Measurements from ENCODE around the gene ESAM. TPM values are rescaled to one million over a fixed set of nuclear protein-coding genes. Genes with fewer than 3 reads are reported as not detected.
"Not testable (repeated sequence)": the region's sequence is repeated elsewhere in the genome, so short reads cannot be mapped to it uniquely, and the experiment has no call there.

Gene ESAM
- total and polyA plus RNA-seq, 7 donors = 2.3 to 14.9 (median 6.2) TPM

- Histone ChIP-seq H3K9me3 (no peaks in the 10 kb centered on the region), H3K4me3 (no peak overlapping the region), H3K4me1 (peaks cover 0 to 3% (median 0%) of the 10 kb centered on the region in 4 donors), H3K27ac (no peak overlapping the region), H3K27me3 (no peaks in the 10 kb centered on the region), H3K36me3 (peaks cover 0 to 5% (median 0%) of the 10 kb centered on the region in 4 donors)
- TF ChIP-seq POLR2A (IDR thresholded peaks at IDR 0.05) = no peak
- TF ChIP-seq CTCF (IDR thresholded peaks at IDR 0.05) = no peak
- no peak for TF ChIP-seq EP300 (IDR thresholded peaks at IDR 0.05)
- no peak for TF ChIP-seq POLR2AphosphoS5 (IDR thresholded peaks at IDR 0.05)
- WGBS, 2 donors = 91 to 96% methylated on average over 4 of the region's 4 CpGs
- no peak for DNase-seq
- intact Hi-C loops (cut with DNase I) = no loop called here
These were observed 20.9 kb upstream of the ESAM start for GRCh38 chr11:124783002-124783401.

- Histone ChIP-seq H3K9me3 (no peaks in the 10 kb centered on the region), H3K4me3 (no peak overlapping the region), H3K4me1 (peaks cover 0 to 7% (median 0%) of the 10 kb centered on the region in 4 donors), H3K27me3 (no peaks in the 10 kb centered on the region), H3K27ac (no peak overlapping the region), H3K36me3 (peaks cover 0 to 10% (median 0%) of the 10 kb centered on the region in 4 donors)
- intact Hi-C loops (cut with DNase I) = no loop called here
- 78 to 80% methylated on average over 1 of the region's 1 CpG for WGBS, 2 donors
- TF ChIP-seq POLR2AphosphoS5 (IDR thresholded peaks at IDR 0.05) (no peak), EP300 (IDR thresholded peaks at IDR 0.05) (no peak), POLR2A (IDR thresholded peaks at IDR 0.05) (no peak), CTCF (IDR thresholded peaks at IDR 0.05) (no peak)
- DNase-seq = no peak
These were observed 17.5 kb upstream of the ESAM start for GRCh38 chr11:124779568-124779967.

GRCh38 chr11:124778281-124778680, 16.2 kb upstream of the ESAM start:
- Histone ChIP-seq H3K36me3 (peaks cover 0 to 20% (median 0%) of the 10 kb centered on the region in 4 donors), H3K9me3 (no peaks in the 10 kb centered on the region), H3K27ac (no peak overlapping the region), H3K4me3 (no peak overlapping the region), H3K27me3 (no peaks in the 10 kb centered on the region), H3K4me1 (peaks cover 0 to 7% (median 0%) of the 10 kb centered on the region in 4 donors)
- TF ChIP-seq CTCF (IDR thresholded peaks at IDR 0.05) (no peak), POLR2AphosphoS5 (IDR thresholded peaks at IDR 0.05) (no peak)
- intact Hi-C loops (cut with DNase I) = no loop called here
- no peak for DNase-seq
- 57 to 88% methylated on average over 2 of the region's 2 CpGs for WGBS, 2 donors

- peaks cover 0 to 7% (median 0%) of the 10 kb centered on the region in 4 donors for H3K4me1 ChIP-seq
- H3K27me3 ChIP-seq = no peaks in the 10 kb centered on the region
- intact Hi-C loops (cut with DNase I) = no loop called here
- no peaks in the 10 kb centered on the region for H3K9me3 ChIP-seq
- peaks cover 0 to 32% (median 0%) of the 10 kb centered on the region in 4 donors for H3K36me3 ChIP-seq
- H3K4me3 ChIP-seq = no peak overlapping the region
- TF ChIP-seq EP300 (IDR thresholded peaks at IDR 0.05) (no peak), POLR2AphosphoS5 (IDR thresholded peaks at IDR 0.05) (no peak), POLR2A (IDR thresholded peaks at IDR 0.05) (no peak), CTCF (IDR thresholded peaks at IDR 0.05) (no peak)
- no peak overlapping the region for H3K27ac ChIP-seq
- WGBS, 2 donors = 85 to 96% methylated on average over 7 of the region's 7 CpGs
- DNase-seq = no peak
These were observed 15.0 kb upstream of the ESAM start for GRCh38 chr11:124776865-124777645.

GRCh38 chr11:124770959-124771358, 8.9 kb upstream of the ESAM start:
- H3K9me3 ChIP-seq; H3K4me1 ChIP-seq; H3K27me3 ChIP-seq; intact Hi-C loops (cut with DNase I); DNase-seq; H3K27ac ChIP-seq; H3K4me3 ChIP-seq: not testable (repeated sequence)
- peaks cover 0 to 76% (median 15%) of the 10 kb centered on the region in 4 donors for H3K36me3 ChIP-seq
- WGBS, 2 donors = 87 to 94% methylated on average over 6 of the region's 6 CpGs
